Aorta (tissue), 5 donors: ENCODE results near the gene ZNF765. TPM values are rescaled to one million over a fixed set of nuclear protein-coding genes. Genes with fewer than 3 reads are reported as not detected.
"Not testable (repeated sequence)": the region's sequence is repeated elsewhere in the genome, so short reads cannot be mapped to it uniquely, and the experiment has no call there.

Experiments used
- ATAC-seq: fragments of 200-7000 bp; cut with Tn5 transposase; one replicate; pipeline ENCODE4 v1.9.1; 2022; ENCODE audit warnings: moderate library complexity; ENCODE audit not compliant: low FRiP score
- DNase-seq, 2 donors: peaks; one replicate each; pipeline ENCODE4 v3.0.0-alpha.2; 2020
- H3K27ac ChIP-seq, 2 donors: one replicate each; pipeline ENCODE4 v1.5.1; 2013; ENCODE audit warnings: low read length in 2 of 2, mild to moderate bottlenecking in 2 of 2, moderate library complexity in 2 of 2, control low read depth in 1 of 2, inconsistent platforms in 1 of 2, low read depth in 1 of 2
- H3K27me3 ChIP-seq, 2 donors: one replicate each; pipeline ENCODE4 v1.6.1; 2013; ENCODE audit warnings: control low read depth in 1 of 2, low read length in 1 of 2, mild to moderate bottlenecking in 1 of 2, moderate library complexity in 1 of 2; ENCODE audit not compliant: insufficient read depth in 2 of 2, control insufficient read depth in 1 of 2
- H3K36me3 ChIP-seq, 2 donors: one replicate each; pipeline ENCODE4 v1.6.1; 2013; ENCODE audit warnings: control low read depth in 1 of 2, low read length in 1 of 2, mild to moderate bottlenecking in 1 of 2; ENCODE audit not compliant: insufficient read depth in 2 of 2, control insufficient read depth in 1 of 2
- H3K4me1 ChIP-seq, 2 donors: one replicate each; pipeline ENCODE4 v1.6.1; 2013; ENCODE audit warnings: low read length in 2 of 2, control low read depth in 1 of 2, mild to moderate bottlenecking in 1 of 2, moderate library complexity in 1 of 2; ENCODE audit not compliant: insufficient read depth in 2 of 2, control insufficient read depth in 1 of 2
- H3K4me3 ChIP-seq, 2 donors: one replicate each; pipeline ENCODE4 v1.5.1; 2013; ENCODE audit warnings: low read length in 2 of 2, control low read depth in 1 of 2, mild to moderate bottlenecking in 1 of 2
- H3K9me3 ChIP-seq: one replicate; pipeline ENCODE4 v1.6.1; 2013; ENCODE audit warnings: mild to moderate bottlenecking, low read length; ENCODE audit not compliant: control insufficient read depth
- WGBS, 2 donors: extraction: QIAGEN DNeasy Blood & Tissue Kit; methylation state at CpG; one replicate each; pipeline ENCODE4 v1.1.7; 2013; 5-methylcytosine and 5-hydroxymethylcytosine counted together
- intact Hi-C, 2 donors: fragments of 100-400 bp; cut with DNase I; formaldehyde crosslinking; loops; one replicate each; pipeline versions ENCODE4 v1.14.2 to v1.15.0; 2022
- polyA plus RNA-seq, 2 donors: library from polyadenylated mRNA; stranded (reverse); fragments of 200-250 nt; gene quantifications; one replicate each; pipeline ENCODE4 v1.2.3, GENCODE V29; 2013
- total RNA-seq, 2 donors: library from RNA; stranded (reverse); fragmentation: NEBNext Ultra II Directional; extraction: Animal tissue kit (Norgen Biotek cat#: 25700); gene quantifications; one replicate each; pipeline ENCODE4 v1.2.1, GENCODE V29; 2021
- donor health status: healthy with polysubstance abuse.
- donor health status: Bipolar disorder and iron deficiency.
- donor health status: DM: no; HTN: no; CAD: no.
- donor health status: DM: no; HTN: no; CAD: no.
- donor health status: DM: yes; HTN: yes; CAD: no.

Gene ZNF765
- total and polyA plus RNA-seq, 4 donors = 2.8 to 13.5 (median 6.4) TPM

- no peak for DNase-seq
- Histone ChIP-seq H3K4me3 (no peak overlapping the region), H3K27ac (no peak overlapping the region), H3K27me3 (no peaks in the 10 kb centered on the region), H3K36me3 (peaks cover 5 to 7% of the 10 kb centered on the region in 2 donors), H3K9me3 (no peaks in the 10 kb centered on the region), H3K4me1 (no peaks in the 10 kb centered on the region)
- ATAC-seq = no peak
- WGBS, 2 donors = 6 to 8% methylated on average over 1 of the region's 1 CpG
- intact Hi-C loops = no loop called here
These were observed 1.5 kb downstream of the ZNF765 start for GRCh38 chr19:53396525-53396868.

GRCh38 chr19:53397918-53398317 is 3.0 kb downstream of the ZNF765 start:
- intact Hi-C loops, H3K36me3 ChIP-seq, H3K27ac ChIP-seq, H3K27me3 ChIP-seq, DNase-seq, ATAC-seq, H3K4me3 ChIP-seq, H3K9me3 ChIP-seq, H3K4me1 ChIP-seq: not testable (repeated sequence)
- WGBS, 2 donors = 92 to 95% methylated on average over 1 of the region's 1 CpG

GRCh38 chr19:53409505-53410204 is 14.7 kb downstream of the ZNF765 start:
- H3K27ac ChIP-seq = no peak overlapping the region
- no peak overlapping the region for H3K4me3 ChIP-seq
- ATAC-seq = no peak
- no peaks in the 10 kb centered on the region for H3K4me1 ChIP-seq
- H3K27me3 ChIP-seq = no peaks in the 10 kb centered on the region
- 89 to 91% methylated on average over 7 of the region's 7 CpGs for WGBS, 2 donors
- intact Hi-C loops = no loop called here
- DNase-seq = no peak
- peaks cover 10 to 14% of the 10 kb centered on the region in 2 donors for H3K36me3 ChIP-seq
- H3K9me3 ChIP-seq = peaks cover 20% of the 10 kb centered on the region

GRCh38 chr19:53420520-53421315 is 25.8 kb downstream of the ZNF765 start:
- not testable (repeated sequence) for H3K4me1 ChIP-seq, H3K27ac ChIP-seq, DNase-seq, ATAC-seq, H3K9me3 ChIP-seq, H3K4me3 ChIP-seq, H3K27me3 ChIP-seq, H3K36me3 ChIP-seq
- intact Hi-C loops = loop anchor here (5.0 to 10.0 kb wide), 2 partner anchors 94 to 327 kb away; no protein-coding TSS in a partner anchor
- 56 to 61% methylated on average over 11 of the region's 11 CpGs for WGBS, 2 donors

GRCh38 chr19:53422551-53422950 is 27.6 kb downstream of the ZNF765 start:
- intact Hi-C loops = loop anchor here (5.0 to 10.0 kb wide), 2 partner anchors 92 to 325 kb away; no protein-coding TSS in a partner anchor
- H3K36me3 ChIP-seq = no peaks in the 10 kb centered on the region
- H3K9me3 ChIP-seq = no peaks in the 10 kb centered on the region
- H3K27ac ChIP-seq = no peak overlapping the region
- no peak for DNase-seq
- no peak overlapping the region for H3K4me3 ChIP-seq
- no peaks in the 10 kb centered on the region for H3K27me3 ChIP-seq
- WGBS, 2 donors = 78% methylated on average over 5 of the region's 5 CpGs
- ATAC-seq = no peak
- no peaks in the 10 kb centered on the region for H3K4me1 ChIP-seq

- H3K27me3 ChIP-seq, H3K27ac ChIP-seq, H3K9me3 ChIP-seq, DNase-seq, H3K4me3 ChIP-seq, H3K4me1 ChIP-seq, H3K36me3 ChIP-seq: not testable (repeated sequence)
- peak; percentile 36 for ATAC-seq
- WGBS, 2 donors = 12 to 14% methylated on average over 7 to 8 of the region's 13 CpGs
- intact Hi-C loops = loop anchor here (5.0 to 10.0 kb wide), 2 partner anchors 92 to 324 kb away; no protein-coding TSS in a partner anchor
These were observed 28.1 kb downstream of the ZNF765 start for GRCh38 chr19:53423074-53423473.

GRCh38 chr19:53423680-53424079 is 28.7 kb downstream of the ZNF765 start:
- H3K4me3 ChIP-seq, H3K27ac ChIP-seq, H3K27me3 ChIP-seq, H3K4me1 ChIP-seq, H3K36me3 ChIP-seq, H3K9me3 ChIP-seq, DNase-seq: not testable (repeated sequence)
- intact Hi-C loops = loop anchor here (5.0 to 10.0 kb wide), 2 partner anchors 91 to 324 kb away; no protein-coding TSS in a partner anchor
- peak; percentile 76 for ATAC-seq
- WGBS, 2 donors = 36 to 41% methylated on average over 8 of the region's 8 CpGs

- peak; percentile 91 for ATAC-seq
These were observed 30.1 kb downstream of the ZNF765 start for GRCh38 chr19:53424968-53425597.

More at GRCh38 chr19:53424968-53425597, 30.1 kb downstream of the ZNF765 start:
- peak; percentile 83 to 85 for DNase-seq
- WGBS, 2 donors = 19 to 21% methylated on average over 9 of the region's 9 CpGs
- Histone ChIP-seq H3K4me1 (no peaks in the 10 kb centered on the region), H3K9me3 (no peaks in the 10 kb centered on the region), H3K27ac (no peak overlapping the region), H3K4me3 (no peak overlapping the region), H3K27me3 (no peaks in the 10 kb centered on the region), H3K36me3 (no peaks in the 10 kb centered on the region)
- intact Hi-C loops = loop anchor here (5.0 to 10.0 kb wide), 2 partner anchors 90 to 322 kb away; no protein-coding TSS in a partner anchor
